Loucy (cell line): ENCODE data around the gene PRKCE.

Source experiments
- H2AFZ ChIP-seq: fragments of 200-600 bp; sonication (generic); 2 replicates; pipeline ENCODE4 v1.6.0; 2016; ENCODE audit warnings: antibody characterized with exemption, mild to moderate bottlenecking, low read length, moderate library complexity
- H3F3A ChIP-seq: fragments of 200-600 bp; 2 replicates; pipeline ENCODE4 v1.6.0; 2016; ENCODE audit warnings: antibody characterized with exemption, low read depth, mild to moderate bottlenecking
- H3K27me3 ChIP-seq: fragments of 200-600 bp; sonication (generic); 2 replicates; pipeline ENCODE4 v1.6.1; 2014; ENCODE audit warnings: low read length, mild to moderate bottlenecking; ENCODE audit not compliant: insufficient read depth, poor library complexity, severe bottlenecking
- H3K36me3 ChIP-seq: fragments of 200-600 bp; sonication (generic); 2 replicates; pipeline ENCODE4 v1.6.1; 2016; ENCODE audit warnings: low read length; ENCODE audit not compliant: insufficient read depth
- H3K4me1 ChIP-seq: fragments of 200-600 bp; sonication (generic); 2 replicates; pipeline ENCODE4 v1.5.1; 2014; ENCODE audit warnings: low read length, mild to moderate bottlenecking; ENCODE audit not compliant: insufficient read depth, poor library complexity, severe bottlenecking
- H3K4me2 ChIP-seq: fragments of 200-600 bp; sonication (generic); 2 replicates; pipeline ENCODE4 v1.6.0; 2014; ENCODE audit warnings: antibody characterized with exemption, low read length, low read depth, mild to moderate bottlenecking; ENCODE audit not compliant: poor library complexity, severe bottlenecking
- H3K4me3 ChIP-seq: fragments of 200-600 bp; sonication (generic); 2 replicates; pipeline ENCODE4 v1.5.1; 2014; ENCODE audit warnings: low read length, mild to moderate bottlenecking, mixed read lengths; ENCODE audit not compliant: poor library complexity, severe bottlenecking
- H3K79me2 ChIP-seq: fragments of 200-600 bp; sonication (generic); 2 replicates; pipeline ENCODE4 v1.6.1; 2014; ENCODE audit warnings: low read length; ENCODE audit not compliant: insufficient read depth
- H3K9ac ChIP-seq: fragments of 200-600 bp; sonication (generic); 2 replicates; pipeline ENCODE4 v1.6.0; 2014; ENCODE audit warnings: mild to moderate bottlenecking, low read depth, low read length, moderate library complexity; ENCODE audit not compliant: poor library complexity, severe bottlenecking
- H3K9me2 ChIP-seq: fragments of 200-600 bp; sonication (generic); replicated peaks from 2 replicates; pipeline ENCODE4 v1.6.1; 2016; ENCODE audit warnings: low read depth, low read length, mixed read lengths
- H3K9me3 ChIP-seq: fragments of 200-600 bp; sonication (generic); 2 replicates; pipeline ENCODE4 v1.6.1; 2014; ENCODE audit warnings: mild to moderate bottlenecking, antibody characterized with exemption, low read length, low read depth; ENCODE audit not compliant: insufficient read depth
- H4K20me1 ChIP-seq: fragments of 200-600 bp; sonication (generic); 2 replicates; pipeline ENCODE4 v1.6.0; 2014; ENCODE audit warnings: antibody characterized with exemption, low read length, mild to moderate bottlenecking; ENCODE audit not compliant: insufficient read depth, poor library complexity, severe bottlenecking
- CTCF ChIP-seq: fragments of 200-600 bp; sonication (generic); conservative IDR thresholded peaks from 2 replicates; pipeline ENCODE4 v1.5.1; 2014; ENCODE audit warnings: mild to moderate bottlenecking, antibody characterized with exemption, low read length
- EZH2phosphoT487 ChIP-seq: fragments of 200-600 bp; IDR thresholded peaks from 2 replicates; pipeline ENCODE4 v1.6.1; 2018; ENCODE audit warnings: antibody characterized with exemption, mild to moderate bottlenecking, moderate library complexity, borderline replicate concordance

PRKCE gene

GRCh38 chr2:45675263-45675812 is 23.9 kb downstream of the PRKCE start:
- Histone ChIP-seq H3K79me2 (peaks cover 76% of the 10 kb centered on the region), H3K9me2 (no peaks in the 10 kb centered on the region), H3F3A (no peaks in the 10 kb centered on the region), H3K4me3 (no peak overlapping the region), H3K27me3 (no peaks in the 10 kb centered on the region), H3K36me3 (no peaks in the 10 kb centered on the region), H3K4me1 (peaks cover 4% of the 10 kb centered on the region), H2AFZ (no peak overlapping the region), H3K4me2 (no peak overlapping the region), H4K20me1 (peaks cover 4% of the 10 kb centered on the region), H3K9me3 (no peaks in the 10 kb centered on the region), H3K9ac (no peak overlapping the region)
- no peak for TF ChIP-seq EZH2phosphoT487
- no peak for TF ChIP-seq CTCF

- Histone ChIP-seq H4K20me1 (peaks cover 4% of the 10 kb centered on the region), H3K4me1 (peaks cover 4% of the 10 kb centered on the region), H3F3A (no peaks in the 10 kb centered on the region), H3K79me2 (peaks cover 73% of the 10 kb centered on the region), H3K9me3 (no peaks in the 10 kb centered on the region), H3K9me2 (no peaks in the 10 kb centered on the region), H3K36me3 (no peaks in the 10 kb centered on the region), H3K9ac (no peak overlapping the region), H3K27me3 (no peaks in the 10 kb centered on the region), H3K4me2 (no peak overlapping the region), H2AFZ (no peak overlapping the region), H3K4me3 (no peak overlapping the region)
- TF ChIP-seq EZH2phosphoT487, result no peak
- TF ChIP-seq CTCF, result no peak
Measured at GRCh38 chr2:45676088-45676487, 24.6 kb downstream of the PRKCE start.

GRCh38 chr2:45678791-45679348 is 27.4 kb downstream of the PRKCE start:
- peaks cover 11% of the 10 kb centered on the region for H3K4me1 ChIP-seq
- no peaks in the 10 kb centered on the region for H3F3A ChIP-seq
- H3K79me2 ChIP-seq, result peaks cover 67% of the 10 kb centered on the region
- peaks cover 9% of the 10 kb centered on the region for H4K20me1 ChIP-seq
- no peak overlapping the region for H3K4me3 ChIP-seq
- no peak overlapping the region for H3K9ac ChIP-seq
- H3K36me3 ChIP-seq, result no peaks in the 10 kb centered on the region
- H3K27me3 ChIP-seq, result no peaks in the 10 kb centered on the region
- TF ChIP-seq CTCF (no peak), EZH2phosphoT487 (no peak)
- H2AFZ ChIP-seq, result no peak overlapping the region
- H3K9me2 ChIP-seq, result no peaks in the 10 kb centered on the region
- H3K9me3 ChIP-seq, result no peaks in the 10 kb centered on the region
- H3K4me2 ChIP-seq, result no peak overlapping the region
